Endothelial cell of umbilical vein (primary cell): Measurements from ENCODE around the gene NLRC3. TPM values are rescaled to one million over a fixed set of nuclear protein-coding genes. Genes with fewer than 3 reads are reported as not detected.

ENCODE experiments used
- BruUV-seq: library from RNA; stranded (reverse); fragments of 400-500 nt; replicated peaks from 2 replicates; lab custom pipeline; 2021; lab: Mats Ljungman, UMichigan
- CTCF ChIA-PET: fragments of 300-600, 350-600 bp; sonication (Branson Sonifier 250); formaldehyde crosslinking; loops from one replicate; lab custom pipeline; 2021; ENCODE audit warnings: antibody characterized with exemption, inconsistent platforms; lab: Charles Lee
- POLR2A ChIA-PET: fragments of 300-600, 350-600 bp; sonication (Branson Sonifier 250); formaldehyde crosslinking; loops from one replicate; lab custom pipeline; 2021; ENCODE audit warnings: antibody characterized with exemption, inconsistent platforms; lab: Charles Lee
- DNase-seq: peaks from one replicate; pipeline ENCODE4 v3.0.0-alpha.2; 2011; ENCODE audit warnings: low read depth, low spot score
- FAIRE-seq: peaks from 2 replicates; lab custom pipeline; 2011; peaks lifted over from hg19 to GRCh38; lab: Jason Lieb, UNC
- H2AFZ ChIP-seq: 2 replicates; pipeline ENCODE4 v1.6.0; 2012; ENCODE audit warnings: low read depth, low read length, control low read depth, inconsistent platforms
- H3K27ac ChIP-seq: 2 replicates; pipeline ENCODE4 v1.5.1; 2011; ENCODE audit warnings: low read depth, mild to moderate bottlenecking, control low read depth, low read length, moderate library complexity; ENCODE audit not compliant: insufficient read depth
- H3K27me3 ChIP-seq, 2 experiments: 2 replicates each; pipeline versions ENCODE4 v1.6.0 to v1.6.1; 2011; ENCODE audit warnings: low read length in 2 of 2, mixed read lengths in 1 of 2; ENCODE audit not compliant: control insufficient read depth in 2 of 2, insufficient read depth in 2 of 2
- H3K36me3 ChIP-seq, 2 experiments: 2 replicates in 1 of 2; 3 replicates in 1 of 2; pipeline ENCODE4 v1.5.1; 2011; ENCODE audit warnings: low read length in 2 of 2, mild to moderate bottlenecking in 1 of 2, moderate library complexity in 1 of 2; ENCODE audit not compliant: control insufficient read depth in 2 of 2, insufficient read depth in 2 of 2; ENCODE audit errors: extremely low read depth in 1 of 2
- H3K4me1 ChIP-seq: 3 replicates; pipeline ENCODE4 v1.5.1; 2011; ENCODE audit warnings: mild to moderate bottlenecking, low read length; ENCODE audit not compliant: control insufficient read depth, insufficient read depth; ENCODE audit errors: extremely low read depth
- H3K4me2 ChIP-seq: 2 replicates; pipeline ENCODE4 v1.6.1; 2011; ENCODE audit warnings: low read length, control low read depth, mixed read lengths; ENCODE audit not compliant: insufficient read depth
- H3K4me3 ChIP-seq, 3 experiments: fragments of 200-600 bp in 1 of 3; sonication (generic), shearing (Covaris generic) in 1 of 3; replicated peaks in 1 of 3; 2 replicates each; pipeline ENCODE4 v1.5.1; 2011 to 2016; ENCODE audit warnings: control low read depth in 3 of 3, low read length in 3 of 3, mild to moderate bottlenecking in 2 of 3, inconsistent platforms in 1 of 3, low read depth in 1 of 3, moderate library complexity in 1 of 3; ENCODE audit not compliant: insufficient read depth in 1 of 3
- H3K79me2 ChIP-seq: 2 replicates; pipeline ENCODE4 v1.6.0; 2012; ENCODE audit warnings: low read length, inconsistent platforms; ENCODE audit not compliant: control insufficient read depth, insufficient read depth
- H3K9ac ChIP-seq: replicated peaks from 2 replicates; pipeline ENCODE3; 2011; ENCODE audit warnings: low read length, control low read depth; ENCODE audit not compliant: insufficient read depth; ENCODE audit errors: extremely low read depth
- H3K9me1 ChIP-seq: replicated peaks from 3 replicates; pipeline ENCODE4 v1.6.0; 2011; ENCODE audit warnings: mild to moderate bottlenecking, low read length; ENCODE audit not compliant: control insufficient read depth, insufficient read depth; ENCODE audit errors: extremely low read depth
- H3K9me3 ChIP-seq: replicated peaks from 2 replicates; pipeline ENCODE4 v1.5.1; 2012; ENCODE audit warnings: low read length, inconsistent platforms; ENCODE audit not compliant: control insufficient read depth, insufficient read depth
- H4K20me1 ChIP-seq: replicated peaks from 2 replicates; pipeline ENCODE3; 2011; ENCODE audit warnings: mild to moderate bottlenecking, low read length; ENCODE audit not compliant: control insufficient read depth, insufficient read depth; ENCODE audit errors: extremely low read depth
- CTCF ChIP-seq, 2 donors: IDR thresholded peaks; 1 replicate in 1 of 2; 2 replicates in 1 of 2; pipeline ENCODE4 v1.5.1; 2011; ENCODE audit warnings: low read length in 2 of 2, mild to moderate bottlenecking in 2 of 2, moderate library complexity in 2 of 2, control low read depth in 1 of 2, inconsistent platforms in 1 of 2, low read depth in 1 of 2; ENCODE audit not compliant: insufficient read depth in 1 of 2; ENCODE audit errors: extremely low read depth in 1 of 2
- FOS ChIP-seq: IDR thresholded peaks from 2 replicates; pipeline ENCODE4 v1.6.1; 2011; ENCODE audit warnings: mild to moderate bottlenecking, low read length, moderate library complexity, borderline replicate concordance; ENCODE audit not compliant: insufficient read depth
- JUN ChIP-seq: IDR thresholded peaks from 2 replicates; pipeline ENCODE4 v1.6.1; 2011; ENCODE audit warnings: borderline replicate concordance, low read depth; ENCODE audit not compliant: insufficient read length, insufficient read depth
- MAX ChIP-seq: IDR thresholded peaks from 2 replicates; pipeline ENCODE4 v1.6.1; 2011; ENCODE audit not compliant: insufficient read depth, insufficient read length
- MYC ChIP-seq: IDR thresholded peaks from one replicate; pipeline ENCODE4 v1.6.1; 2011; ENCODE audit warnings: mild to moderate bottlenecking, low read depth, low read length
- POLR2A ChIP-seq: IDR thresholded peaks from 2 replicates; pipeline ENCODE4 v1.6.1; 2012; ENCODE audit warnings: low read depth, mild to moderate bottlenecking, control low read depth, low read length
- dilution Hi-C: fragments of 300-500 bp; cut with MboI; formaldehyde crosslinking; loops from one replicate; pipeline ENCODE4 v1.15.0; 2019; ENCODE audit warnings: low sequenced_read_pairs; ENCODE audit not compliant: extremely low pct_ligation_motif_present
- intact Hi-C: fragments of 100-400 bp; cut with micrococcal nuclease; formaldehyde crosslinking; loops from one replicate; pipeline ENCODE4 v1.10.0; 2022
- polyA plus RNA-seq, 4 experiments: library from polyadenylated mRNA; depleted of rRNA in 3 of 4; stranded (reverse) in 3 of 4; unstranded in 1 of 4; fragments of >200 nt; gene quantifications; 2 replicates each; pipeline versions ENCODE4 v1.2.1 to v1.2.3, GENCODE V29; 2011 to 2012; ENCODE audit warnings: missing spikeins in 1 of 4
- total RNA-seq: library from RNA; stranded (reverse); gene quantifications from 2 replicates; pipeline ENCODE4 v1.2.3, GENCODE V29; 2021

NLRC3 gene
- total and polyA plus RNA-seq, 2 donors (not counting 3 experiments of a cell fraction or from before 2014, with no cell fraction given) = 0.84 to 3.4 TPM

GRCh38 chr16:3587547-3588110 is 10.4 kb upstream of the NLRC3 start:
- H3K9me3 ChIP-seq = no peaks in the 10 kb centered on the region
- H4K20me1 ChIP-seq = no peaks in the 10 kb centered on the region
- TF ChIP-seq FOS = no peak
- no peak for TF ChIP-seq MAX
- TF ChIP-seq POLR2A = no peak
- no peak for TF ChIP-seq MYC
- TF ChIP-seq JUN = no peak
- TF ChIP-seq CTCF (IDR thresholded peaks at IDR 0.05; ENCODE audit: extremely low read depth in 1 of 2, insufficient read depth in 1 of 2, low read depth in 1 of 2, low read length in 2 of 2) = no peak
- H3K4me1 ChIP-seq = no peaks in the 10 kb centered on the region
- no peak overlapping the region for H2AFZ ChIP-seq
- H3K36me3 ChIP-seq = no peaks in the 10 kb centered on the region
- dilution Hi-C loops (no loop called here), intact Hi-C loops (no loop called here)
- H3K27ac ChIP-seq = no peak overlapping the region
- H3K9me1 ChIP-seq = no peaks in the 10 kb centered on the region
- H3K4me3 ChIP-seq = no peak overlapping the region
- DNase-seq (no peak), FAIRE-seq (no peak)
- POLR2A ChIA-PET = no interaction called here
- no peak overlapping the region for H3K9ac ChIP-seq
- no peaks in the 10 kb centered on the region for H3K79me2 ChIP-seq
- BruUV-seq = no TSS peak
- CTCF ChIA-PET = interaction anchor here (0.6 kb wide), 1 partner anchor 33 kb away, joined by 3 read pairs; no protein-coding TSS in a partner anchor
- H3K4me2 ChIP-seq = no peak overlapping the region
- H3K27me3 ChIP-seq = no peaks in the 10 kb centered on the region
